ENCODE results near the gene WNT10A. TPM values are rescaled to one million over a fixed set of nuclear protein-coding genes. Genes with fewer than 3 reads are reported as not detected.

The WNT10A gene
- total and polyA plus RNA-seq, 2 of the 8 experiments (the other 6 are each of a cell fraction or from before 2014, with no cell fraction given) = 0.05 TPM; not detected in 1

DNA sequence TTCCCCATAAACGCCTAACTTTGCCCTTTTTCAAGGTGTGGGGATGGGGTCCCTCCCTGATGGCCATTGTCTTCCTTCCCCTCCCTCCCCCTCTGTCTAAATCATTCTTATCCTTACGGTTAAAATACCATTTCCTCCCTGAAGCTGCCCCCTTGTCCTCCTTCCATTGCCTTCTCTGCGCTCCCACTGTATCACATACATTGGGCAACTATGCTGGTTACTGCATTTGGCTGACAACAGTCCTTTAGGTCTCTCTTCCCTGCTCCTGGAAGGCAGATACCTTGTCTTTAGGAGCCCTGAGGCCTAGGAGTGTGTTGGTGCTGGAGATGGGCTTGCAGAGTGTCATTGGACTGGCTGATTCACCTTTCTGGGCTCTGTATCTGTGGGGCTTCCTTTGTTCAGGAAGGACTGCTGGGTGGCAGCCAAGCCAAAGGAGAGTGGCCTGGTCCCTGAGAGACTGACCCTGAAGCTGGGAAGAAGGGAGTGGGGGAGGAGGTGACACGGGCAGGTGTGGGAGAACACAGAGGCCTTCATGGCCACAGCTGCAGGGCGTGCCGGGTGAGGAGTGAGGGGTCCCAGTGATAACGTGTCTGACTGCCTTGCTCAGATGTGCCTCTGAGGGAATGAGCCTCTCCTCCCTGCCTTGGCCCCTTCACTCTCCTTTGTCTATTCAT lies 18.9 kb upstream of the WNT10A start:
- Histone ChIP-seq H4K8ac (ENCODE audit: extremely low read depth, insufficient read depth, low read length) (no peak overlapping the region; the same call in 1 of the 2 replicates), H3K36me3 (ENCODE audit: control insufficient read depth in 2 of 4, insufficient read depth in 4 of 4, low read length in 3 of 4) (peaks cover 0 to 2% (median 0%) of the 10 kb centered on the region in 4 experiments; a peak in 1 of 8 replicates), H2AFZ (ENCODE audit: low read length) (no peak overlapping the region), H2BK12ac (ENCODE audit: low read depth, low read length) (no peak overlapping the region), H3K4ac (replicated peaks; ENCODE audit: insufficient read length, low read depth, low read length) (no peak overlapping the region), H3K23ac (ENCODE audit: insufficient read length) (no peak overlapping the region), H2BK5ac (ENCODE audit: low read depth, low read length) (no peak overlapping the region), H3K56ac (replicated peaks; ENCODE audit: insufficient read length, low read depth, low read length) (no peak overlapping the region), H3K9ac (replicated peaks in 1 of 4; ENCODE audit: extremely low read depth in 1 of 4, low read depth in 3 of 4, low read length in 3 of 4) (no peak overlapping the region), H3K14ac (ENCODE audit: insufficient read length) (no peak overlapping the region), H3K79me2 (ENCODE audit: control insufficient read depth in 1 of 2, insufficient read depth in 2 of 2, low read length in 2 of 2) (no peaks in the 10 kb centered on the region), H2BK120ac (replicated peaks; ENCODE audit: low read depth, low read length) (no peak overlapping the region), H2BK15ac (ENCODE audit: low read length) (peak overlapping the region; percentile 82; the same call in 1 of the 2 replicates), H4K20me1 (replicated peaks in 1 of 2; ENCODE audit: control insufficient read depth in 1 of 2, insufficient read depth in 2 of 2, low read length in 2 of 2) (peaks cover 11 to 15% of the 10 kb centered on the region in 2 experiments), H3K23me2 (ENCODE audit: low read depth, low read length) (peaks cover 5% of the 10 kb centered on the region; the same call in 1 of the 2 replicates), H3K27me3 (replicated peaks in 1 of 4; ENCODE audit: control insufficient read depth in 3 of 4, extremely low read depth in 1 of 4, insufficient read depth in 3 of 4, low read length in 3 of 4) (peaks cover 65 to 93% (median 87%) of the 10 kb centered on the region in 4 experiments), H4K5ac (ENCODE audit: insufficient read length, low read depth, low read length) (no peak overlapping the region), H4K91ac (replicated peaks; ENCODE audit: insufficient read length, low read length) (no peak overlapping the region), H3K9me3 (ENCODE audit: insufficient read depth in 2 of 2, low read depth in 1 of 2, low read length in 1 of 2) (no peaks in the 10 kb centered on the region), H3K4me2 (ENCODE audit: insufficient read depth in 1 of 2, low read depth in 2 of 2, low read length in 2 of 2) (peak overlapping the region; percentile 61 to 72; a peak in 1 of 4 replicates), H3K79me1 (ENCODE audit: low read depth, low read length) (no peaks in the 10 kb centered on the region), H3K4me1 (replicated peaks in 1 of 4; ENCODE audit: control insufficient read depth in 3 of 4, insufficient read depth in 4 of 4, low read length in 3 of 4) (peaks cover 4 to 30% (median 15%) of the 10 kb centered on the region in 4 experiments), H3K4me3 (ENCODE audit: extremely low read depth in 1 of 4, insufficient read depth in 2 of 4, low read depth in 3 of 4, low read length in 4 of 4) (no peak overlapping the region), H2BK20ac (ENCODE audit: low read length) (no peak overlapping the region), H3K18ac (ENCODE audit: extremely low read depth, low read length) (no peak overlapping the region), H3K27ac (ENCODE audit: low read depth, low read length) (no peak overlapping the region), H2AK5ac (ENCODE audit: low read depth, low read length) (peak overlapping the region; percentile 88)
- no peak for DNase-seq (ENCODE audit: low read depth in 1 of 2, low spot score in 2 of 2)
- ChIA-PET CTCF (ENCODE audit: partially characterized antibody) (interaction anchor here (1.3 to 7.4 kb wide), 6 partner anchors 9 to 104 kb away, joined by 3 to 83 read pairs (median 10); no protein-coding TSS in a partner anchor), POLR2A (ENCODE audit: partially characterized antibody) (interaction anchor here (0.7 to 2.1 kb wide), 3 partner anchors 10 to 119 kb away, joined by 3 to 7 read pairs (median 4); no protein-coding TSS in a partner anchor)
- TF ChIP-seq JUN (IDR thresholded peaks at IDR 0.05; ENCODE audit: low read depth, low read length) (no peak), HDAC6 (IDR thresholded peaks at IDR 0.05; ENCODE audit: low read depth, low read length) (no peak), ZNF274 (IDR thresholded peaks at IDR 0.05; ENCODE audit: borderline replicate concordance, extremely low read depth, low read length) (no peak), FOSL1 (IDR thresholded peaks at IDR 0.05; ENCODE audit: insufficient read depth, low read depth, low read length) (no peak), CBX5 (IDR thresholded peaks at IDR 0.05; ENCODE audit: low read depth, low read length) (no peak)
- FAIRE-seq = no peak
- 39% methylated on average over 7 of the region's 7 CpGs; no CpG with 5 or more reads in 1 of the 2 experiments for WGBS, 2 experiments (ENCODE audit: extremely low coverage in 1 of 2, insufficient coverage in 1 of 2, insufficient read length in 1 of 2, insufficient replicate concordance in 2 of 2, low coverage in 1 of 2, low lambda C conversion rate in 2 of 2, missing lambda C conversion rate in 1 of 2)

Measured in H1 (cell line).